GM23338 (cell line): ENCODE data around the gene EXOC2. TPM values are rescaled to one million over a fixed set of nuclear protein-coding genes. Genes with fewer than 3 reads are reported as not detected.

Experiments used
- ATAC-seq: fragments of 200-7000 bp; cut with Tn5 transposase; 3 replicates; pipeline ENCODE4 v1.9.1; 2020
- DNase-seq: peaks from one replicate; pipeline ENCODE4 v3.0.0-alpha.2; 2015; ENCODE audit warnings: low spot score
- H2AFZ ChIP-seq: fragments of 200-600 bp; sonication (generic); 2 replicates; pipeline ENCODE4 v1.8.0; 2016; ENCODE audit warnings: antibody characterized with exemption, mild to moderate bottlenecking, moderate library complexity
- H3F3A ChIP-seq: fragments of 200-600 bp; sonication (generic); replicated peaks from 2 replicates; pipeline ENCODE4 v1.8.0; 2017; ENCODE audit warnings: antibody characterized with exemption, mixed run types, low read depth
- H3K27ac ChIP-seq: fragments of 200-600 bp; sonication (generic); 2 replicates; pipeline ENCODE4 v1.6.1; 2016; ENCODE audit warnings: low read depth
- H3K27me3 ChIP-seq: fragments of 200-600 bp; sonication (generic); 2 replicates; pipeline ENCODE4 v1.8.0; 2016; ENCODE audit warnings: mild to moderate bottlenecking, mixed run types, moderate library complexity; ENCODE audit not compliant: insufficient read depth
- H3K36me3 ChIP-seq: fragments of 200-600 bp; sonication (generic); 2 replicates; pipeline ENCODE4 v1.8.0; 2016; ENCODE audit warnings: mild to moderate bottlenecking; ENCODE audit not compliant: insufficient read depth
- H3K4me1 ChIP-seq: fragments of 200-600 bp; sonication (generic); 2 replicates; pipeline ENCODE4 v1.8.0; 2016; ENCODE audit warnings: mild to moderate bottlenecking, moderate library complexity; ENCODE audit not compliant: insufficient read depth
- H3K4me2 ChIP-seq: fragments of 200-600 bp; sonication (generic); 2 replicates; pipeline ENCODE4 v1.7.1; 2017; ENCODE audit warnings: mixed run types
- H3K4me3 ChIP-seq: fragments of 200-600 bp; sonication (generic); 2 replicates; pipeline ENCODE4 v1.6.1; 2016; ENCODE audit warnings: mixed run types
- H3K79me2 ChIP-seq: fragments of 200-600 bp; sonication (generic); replicated peaks from 2 replicates; pipeline ENCODE4 v1.8.0; 2017; ENCODE audit warnings: mild to moderate bottlenecking; ENCODE audit not compliant: insufficient read depth
- H3K9me2 ChIP-seq: fragments of 200-600 bp; sonication (generic); 2 replicates; pipeline ENCODE4 v1.8.0; 2017; ENCODE audit not compliant: insufficient read depth
- H4K20me1 ChIP-seq: fragments of 200-600 bp; sonication (generic); replicated peaks from 2 replicates; pipeline ENCODE4 v1.8.0; 2017; ENCODE audit warnings: mild to moderate bottlenecking; ENCODE audit not compliant: insufficient read depth
- H3K27ac Mint-ChIP-seq: 2 replicates; pipeline ENCODE4 v1.8.0; 2020; ENCODE audit warnings: inconsistent platforms, mild to moderate bottlenecking, moderate library complexity, mixed read lengths
- H3K27me3 Mint-ChIP-seq: 3 replicates; pipeline ENCODE4 v1.8.0; 2022; ENCODE audit warnings: low read depth, mild to moderate bottlenecking, moderate library complexity, mixed read lengths, inconsistent platforms; ENCODE audit not compliant: insufficient read depth, poor library complexity
- H3K36me3 Mint-ChIP-seq: 3 replicates; pipeline ENCODE4 v1.8.0; 2021; ENCODE audit warnings: low read depth, mild to moderate bottlenecking, inconsistent platforms, moderate library complexity, mixed read lengths
- H3K4me1 Mint-ChIP-seq: 3 replicates; pipeline ENCODE4 v1.8.0; 2020; ENCODE audit warnings: mild to moderate bottlenecking, inconsistent platforms, mixed read lengths
- H3K4me3 Mint-ChIP-seq: 3 replicates; pipeline ENCODE4 v1.8.0; 2021; ENCODE audit warnings: moderate library complexity, mild to moderate bottlenecking, inconsistent platforms, mixed read lengths
- H3K9me3 Mint-ChIP-seq: 3 replicates; pipeline ENCODE4 v1.8.0; 2020; ENCODE audit warnings: moderate library complexity, mild to moderate bottlenecking, inconsistent platforms, mixed read lengths
- CREB1 ChIP-seq: fragments of 250-450 bp; sonication (Bioruptor Pico); IDR thresholded peaks from 2 replicates; pipeline ENCODE4 v1.5.0; 2020; ENCODE audit warnings: low read depth, mild to moderate bottlenecking, moderate library complexity
- CTCF ChIP-seq, 2 experiments: fragments of 200-600 bp in 1 of 2; sonication (generic) in 1 of 2; conservative IDR thresholded peaks; 2 replicates each; pipeline versions ENCODE4 v1.5.1 to v1.6.1; 2016 to 2017; ENCODE audit warnings: antibody characterized with exemption in 2 of 2, low read depth in 2 of 2, mild to moderate bottlenecking in 2 of 2, moderate library complexity in 1 of 2
- ETS1 ChIP-seq: IDR thresholded peaks from 2 replicates; pipeline ENCODE4 v1.6.1; 2016; ENCODE audit warnings: antibody characterized with exemption
- EZH2phosphoT487 ChIP-seq: fragments of 200-600 bp; sonication (generic); IDR thresholded peaks from one replicate; pipeline ENCODE4 v1.8.1; 2018; ENCODE audit warnings: antibody characterized with exemption; ENCODE audit not compliant: unreplicated experiment
- NANOG ChIP-seq: IDR thresholded peaks from 2 replicates; pipeline ENCODE4 v1.6.1; 2016; ENCODE audit warnings: antibody characterized with exemption, borderline replicate concordance
- POLR2AphosphoS5 ChIP-seq: IDR thresholded peaks from 2 replicates; pipeline ENCODE4 v1.6.1; 2016; ENCODE audit warnings: antibody characterized with exemption, low read depth
- REST ChIP-seq: IDR thresholded peaks from one replicate; pipeline ENCODE4 v1.6.1; 2018; ENCODE audit warnings: antibody characterized with exemption; ENCODE audit not compliant: unreplicated experiment
- STAT1 ChIP-seq: IDR thresholded peaks from one replicate; pipeline ENCODE4 v1.6.1; 2016; ENCODE audit warnings: antibody characterized with exemption; ENCODE audit not compliant: unreplicated experiment
- ZNF331 ChIP-seq: fragments of 250-450 bp; sonication (Bioruptor Pico); IDR thresholded peaks from 2 replicates; pipeline ENCODE4 v1.5.0; 2020; ENCODE audit warnings: low read depth, mild to moderate bottlenecking, moderate library complexity
- ZNF462 ChIP-seq: fragments of 250-450 bp; sonication (Bioruptor Pico); IDR thresholded peaks from 2 replicates; pipeline ENCODE4 v1.5.0; 2020; ENCODE audit warnings: mild to moderate bottlenecking, moderate library complexity
- polyA plus RNA-seq: library from polyadenylated mRNA; unstranded; fragments of >200 nt; fragmentation: Nextera tagmentation; extraction: Ambion mirVana; gene quantifications from 2 replicates; pipeline ENCODE4 v1.2.1, GENCODE V29; 2016
- total RNA-seq: library from RNA; depleted of rRNA; stranded (reverse); fragments of >200 nt; shearing (Covaris generic); gene quantifications from 2 replicates; pipeline ENCODE4 v1.2.3, GENCODE V29; 2014

The EXOC2 gene
- total and polyA plus RNA-seq, 2 experiments from 2014 or later = 28.7 to 93.6 TPM

- DNase-seq (no peak), ATAC-seq (no peak)
- Histone ChIP-seq H3K27ac (peak overlapping the region; percentile 46), H3K4me2 (no peak overlapping the region), H3K36me3 (no peaks in the 10 kb centered on the region), H3F3A (no peaks in the 10 kb centered on the region), H2AFZ (no peak overlapping the region), H3K4me1 (peaks cover 43% of the 10 kb centered on the region), H3K4me3 (no peak overlapping the region), H3K27me3 (no peaks in the 10 kb centered on the region), H3K9me2 (no peaks in the 10 kb centered on the region), H3K79me2 (peaks cover 28% of the 10 kb centered on the region), H4K20me1 (peaks cover 3% of the 10 kb centered on the region)
- H3K9me3 Mint-ChIP-seq = no peaks in the 10 kb centered on the region
- peaks cover 2% of the 10 kb centered on the region for H3K27me3 Mint-ChIP-seq
- H3K4me1 Mint-ChIP-seq = peaks cover 34% of the 10 kb centered on the region
- peaks cover 19% of the 10 kb centered on the region for H3K36me3 Mint-ChIP-seq
- TF ChIP-seq POLR2AphosphoS5 = no peak
- no peak for TF ChIP-seq CTCF (conservative IDR thresholded peaks at IDR 0.05; ENCODE audit: low read depth in 2 of 2)
- TF ChIP-seq ZNF331 = no peak
- no peak overlapping the region for H3K27ac Mint-ChIP-seq
- H3K4me3 Mint-ChIP-seq = no peak overlapping the region
These were observed 106.4 kb downstream of the EXOC2 start for GRCh38 chr6:586553-586952.

- no peak overlapping the region for H2AFZ ChIP-seq
- H3K4me1 Mint-ChIP-seq = peaks cover 34% of the 10 kb centered on the region
- H3K79me2 ChIP-seq = peaks cover 27% of the 10 kb centered on the region
- no peak overlapping the region for H3K4me3 Mint-ChIP-seq
- peak overlapping the region; percentile 11 for H3K27ac ChIP-seq
- ATAC-seq (peak; percentile 60), DNase-seq (no peak)
- H3K36me3 ChIP-seq = no peaks in the 10 kb centered on the region
- peak overlapping the region; percentile 15 for H3K4me2 ChIP-seq
- H3K9me2 ChIP-seq = no peaks in the 10 kb centered on the region
- H3K27me3 ChIP-seq = no peaks in the 10 kb centered on the region
- TF ChIP-seq ZNF331 (no peak), CREB1 (CRISPR knock-in tag) (no peak), POLR2AphosphoS5 (no peak), ZNF462 (CRISPR knock-in tag) (no peak), REST (no peak), ETS1 (no peak), STAT1 (no peak), NANOG (no peak), EZH2phosphoT487 (no peak)
- no peaks in the 10 kb centered on the region for H3K9me3 Mint-ChIP-seq
- H3K27me3 Mint-ChIP-seq = peaks cover 1% of the 10 kb centered on the region
- peak overlapping the region; percentile 79 for H3K27ac Mint-ChIP-seq
- H3K4me3 ChIP-seq = no peak overlapping the region
- peaks cover 3% of the 10 kb centered on the region for H4K20me1 ChIP-seq
- H3K36me3 Mint-ChIP-seq = no peaks in the 10 kb centered on the region
- no peaks in the 10 kb centered on the region for H3F3A ChIP-seq
- H3K4me1 ChIP-seq = peaks cover 46% of the 10 kb centered on the region
These were observed 109.3 kb downstream of the EXOC2 start for GRCh38 chr6:583635-584034.
